GM18519 (cell line): ENCODE measurements around the gene PRR23B.

Experiments
- ATAC-seq: cut with Tn5 transposase; IDR thresholded peaks from one replicate; pipeline ENCODE4 v1.9.1; 2021; ENCODE audit warnings: mild to moderate bottlenecking, moderate library complexity; ENCODE audit not compliant: unreplicated experiment, low FRiP score

The PRR23B gene

GRCh38 chr3:138975351-138975750 lies 45.4 kb downstream of the PRR23B start:
- ATAC-seq = no peak

GRCh38 chr3:138974462-138974861 lies 46.3 kb downstream of the PRR23B start:
- no peak for ATAC-seq

- ATAC-seq = no peak
Observed at GRCh38 chr3:138972941-138973340, 47.8 kb downstream of the PRR23B start.

GRCh38 chr3:138971766-138972320 lies 48.9 kb downstream of the PRR23B start:
- no peak for ATAC-seq
